Esophagus squamous epithelium (tissue), 4 donors: ENCODE measurements around the gene WRAP73.

Experiments
- CTCF ChIP-seq, 6 experiments: fragments of 450-650 bp in 4 of 6; fragments of 200-600 bp in 2 of 6; sonication (generic) in 2 of 6; IDR thresholded peaks; one replicate each; pipeline ENCODE4 v1.5.1; 2016 to 2019; ENCODE audit warnings: antibody characterized with exemption in 6 of 6, mild to moderate bottlenecking in 4 of 6, moderate library complexity in 4 of 6
- POLR2A ChIP-seq, 4 donors: fragments of 450-650 bp; IDR thresholded peaks; one replicate each; pipeline ENCODE4 v1.6.1; 2017; ENCODE audit warnings: antibody characterized with exemption in 4 of 4, mild to moderate bottlenecking in 4 of 4, moderate library complexity in 3 of 4

- TF ChIP-seq CTCF (IDR thresholded peaks at IDR 0.05) (no peak), POLR2A (IDR thresholded peaks at IDR 0.05) (no peak)
These were observed 4.8 kb upstream of the WRAP73 start for GRCh38 chr1:3654549-3655281.
